Thoracic aorta (tissue), 2 donors: ENCODE measurements around the gene MGAT3. TPM values are rescaled to one million over a fixed set of nuclear protein-coding genes. Genes with fewer than 3 reads are reported as not detected.
A peak's percentile ranks its signal among the peaks of the same experiment; 100 is the strongest.
"Not testable (repeated sequence)": the region's sequence is repeated elsewhere in the genome, so short reads cannot be mapped to it uniquely, and the experiment has no call there.

Experiments
- ATAC-seq: fragments of 150-250 bp; one replicate; pipeline ENCODE4 v1.8.0; 2017; ENCODE audit warnings: low read depth; ENCODE audit not compliant: insufficient number of reproducible peaks, low FRiP score
- DNase-seq: peaks from one replicate; pipeline ENCODE4 v3.0.0-alpha.2; 2020; ENCODE audit warnings: low spot score
- H3K27ac ChIP-seq, 2 donors: fragments of 200-600 bp; sonication (generic); 1 replicate in 1 of 2; 2 replicates in 1 of 2; pipeline ENCODE4 v1.5.1; 2016; ENCODE audit warnings: mild to moderate bottlenecking in 2 of 2, moderate library complexity in 2 of 2
- H3K27me3 ChIP-seq: fragments of 200-600 bp; sonication (generic); replicated peaks from 2 replicates; pipeline ENCODE4 v1.6.0; 2016; ENCODE audit warnings: mild to moderate bottlenecking; ENCODE audit not compliant: insufficient read depth
- H3K36me3 ChIP-seq: fragments of 200-600 bp; sonication (generic); one replicate; pipeline ENCODE4 v1.5.1; 2016
- H3K4me1 ChIP-seq, 2 donors: fragments of 200-600 bp; sonication (generic); 1 replicate in 1 of 2; 2 replicates in 1 of 2; pipeline versions ENCODE4 v1.5.1 to v1.6.0; 2016; ENCODE audit warnings: low read depth in 2 of 2, mild to moderate bottlenecking in 1 of 2; ENCODE audit not compliant: control insufficient read depth in 1 of 2
- H3K4me3 ChIP-seq: fragments of 200-600 bp; sonication (generic); 2 replicates; pipeline ENCODE4 v1.5.1; 2016; ENCODE audit warnings: mild to moderate bottlenecking
- H3K9me3 ChIP-seq: fragments of 200-600 bp; sonication (generic); 2 replicates; pipeline ENCODE4 v1.5.1; 2016
- total RNA-seq, 2 donors: library from RNA; depleted of rRNA; stranded (reverse); fragments of >200 nt; gene quantifications; one replicate each; pipeline versions ENCODE4 v1.1.0 to v1.2.3, GENCODE V29; 2016
- TF ChIP-seq, protein P1 (sequence below): fragments of 200-600 bp; sonication (generic); IDR thresholded peaks from one replicate; pipeline ENCODE4 v1.5.1; 2019; ENCODE audit warnings: antibody characterized with exemption

MGAT3 gene
- total RNA-seq, 2 donors from 2014 or later: 1.1 to 3.2 TPM

- Histone ChIP-seq H3K4me3 (no peak overlapping the region), H3K27ac (peak overlapping the region; percentile 100), H3K36me3 (peaks cover 32% of the 10 kb centered on the region), H3K4me1 (peaks cover 22 to 32% of the 10 kb centered on the region in 2 donors), H3K9me3 (no peaks in the 10 kb centered on the region), H3K27me3 (no peaks in the 10 kb centered on the region)
- ATAC-seq (no peak), DNase-seq (no peak)
- TF ChIP-seq, protein P1, sequence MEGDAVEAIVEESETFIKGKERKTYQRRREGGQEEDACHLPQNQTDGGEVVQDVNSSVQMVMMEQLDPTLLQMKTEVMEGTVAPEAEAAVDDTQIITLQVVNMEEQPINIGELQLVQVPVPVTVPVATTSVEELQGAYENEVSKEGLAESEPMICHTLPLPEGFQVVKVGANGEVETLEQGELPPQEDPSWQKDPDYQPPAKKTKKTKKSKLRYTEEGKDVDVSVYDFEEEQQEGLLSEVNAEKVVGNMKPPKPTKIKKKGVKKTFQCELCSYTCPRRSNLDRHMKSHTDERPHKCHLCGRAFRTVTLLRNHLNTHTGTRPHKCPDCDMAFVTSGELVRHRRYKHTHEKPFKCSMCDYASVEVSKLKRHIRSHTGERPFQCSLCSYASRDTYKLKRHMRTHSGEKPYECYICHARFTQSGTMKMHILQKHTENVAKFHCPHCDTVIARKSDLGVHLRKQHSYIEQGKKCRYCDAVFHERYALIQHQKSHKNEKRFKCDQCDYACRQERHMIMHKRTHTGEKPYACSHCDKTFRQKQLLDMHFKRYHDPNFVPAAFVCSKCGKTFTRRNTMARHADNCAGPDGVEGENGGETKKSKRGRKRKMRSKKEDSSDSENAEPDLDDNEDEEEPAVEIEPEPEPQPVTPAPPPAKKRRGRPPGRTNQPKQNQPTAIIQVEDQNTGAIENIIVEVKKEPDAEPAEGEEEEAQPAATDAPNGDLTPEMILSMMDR: no peak
Observed at GRCh38 chr22:39518144-39518786, 61.5 kb downstream of the MGAT3 start.

- H3K4me3 ChIP-seq: peak overlapping the region; percentile 95
- peaks cover 29% of the 10 kb centered on the region for H3K36me3 ChIP-seq
- DNase-seq (no peak), ATAC-seq (no peak)
- no peaks in the 10 kb centered on the region for H3K9me3 ChIP-seq
- peak overlapping the region; percentile 100 for H3K27ac ChIP-seq
- peaks cover 26 to 41% of the 10 kb centered on the region in 2 donors for H3K4me1 ChIP-seq
- TF ChIP-seq, protein P1: no peak
- H3K27me3 ChIP-seq: no peaks in the 10 kb centered on the region
Observed at GRCh38 chr22:39518996-39519680, 62.3 kb downstream of the MGAT3 start.

DNA sequence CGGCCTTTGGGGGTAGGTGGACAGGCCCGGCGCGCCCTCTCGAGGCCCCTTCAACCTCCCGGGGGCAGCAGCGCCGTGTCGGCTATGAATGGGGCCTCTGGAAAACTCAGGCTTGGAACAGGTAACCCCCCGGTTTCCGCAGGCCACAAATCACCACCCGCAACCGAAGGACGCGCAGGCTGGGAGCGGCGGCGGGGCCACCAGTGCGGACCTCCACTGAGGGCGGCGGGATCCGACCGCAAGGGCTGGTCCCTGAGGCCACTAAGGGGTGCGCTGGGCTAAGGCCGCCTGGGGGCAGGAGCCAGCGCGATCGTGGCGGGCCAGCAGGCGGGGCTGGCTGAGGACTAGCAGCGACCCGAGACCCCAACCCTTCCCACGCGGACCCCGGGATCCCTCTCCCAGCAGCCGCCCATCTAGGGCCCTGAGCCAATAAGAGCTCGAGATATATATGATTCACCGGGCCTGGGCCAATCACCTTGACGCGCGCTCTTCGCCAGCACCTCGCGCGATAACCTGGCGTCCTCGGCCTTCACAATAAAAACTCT, 62.9 kb downstream of the MGAT3 start:
- peaks cover 33% of the 10 kb centered on the region for H3K36me3 ChIP-seq
- H3K27ac ChIP-seq: peak overlapping the region; percentile 100
- no peaks in the 10 kb centered on the region for H3K9me3 ChIP-seq
- H3K27me3 ChIP-seq: no peaks in the 10 kb centered on the region
- peak; percentile 96 for DNase-seq
- H3K4me3 ChIP-seq: peak overlapping the region; percentile 95
- TF ChIP-seq, protein P1: peak; percentile 34
- peaks cover 31 to 47% of the 10 kb centered on the region in 2 donors for H3K4me1 ChIP-seq
- peak; percentile 83 for ATAC-seq

DNA sequence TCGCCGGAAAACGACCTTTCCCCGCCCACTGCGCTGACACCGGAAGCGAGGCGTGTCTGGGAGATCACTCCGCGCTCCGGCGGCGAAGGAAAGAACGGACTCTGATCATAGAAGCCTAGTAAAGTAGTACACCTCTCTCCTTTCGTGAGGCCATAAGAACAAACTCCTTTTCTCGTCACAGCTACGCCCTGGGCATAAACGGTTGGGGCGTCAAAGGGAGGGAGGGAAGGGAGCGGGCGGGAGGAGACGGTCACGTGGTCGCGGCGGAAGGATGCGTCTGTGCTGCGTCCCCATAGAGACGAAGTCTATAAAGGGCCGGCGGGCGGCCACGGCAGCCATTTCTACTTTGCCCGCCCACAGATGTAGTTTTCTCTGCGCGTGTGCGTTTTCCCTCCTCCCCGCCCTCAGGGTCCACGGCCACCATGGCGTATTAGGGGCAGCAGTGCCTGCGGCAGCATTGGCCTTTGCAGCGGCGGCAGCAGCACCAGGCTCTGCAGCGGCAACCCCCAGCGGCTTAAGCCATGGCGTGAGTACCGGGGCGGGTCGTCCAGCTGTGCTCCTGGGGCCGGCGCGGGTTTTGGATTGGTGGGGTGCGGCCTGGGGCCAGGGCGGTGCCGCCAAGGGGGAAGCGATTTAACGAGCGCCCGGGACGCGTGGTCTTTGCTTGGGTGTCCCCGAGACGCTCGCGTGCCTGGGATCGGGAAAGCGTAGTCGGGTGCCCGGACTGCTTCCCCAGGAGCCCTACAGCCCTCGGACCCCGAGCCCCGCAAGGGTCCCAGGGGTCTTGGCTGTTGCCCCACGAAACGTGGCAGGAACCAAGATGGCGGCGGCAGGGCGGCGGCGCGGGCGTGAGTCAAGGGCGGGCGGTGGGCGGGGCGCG, 63.7 kb downstream of the MGAT3 start, which contains the start of gene ATF4:
TSS of gene ATF4 (plus strand) at position 337 of the 880 bp plus-strand sequence. CDS start 884 bp downstream, outside the sequence.
- DNase-seq (peak; percentile 77), ATAC-seq (peak; percentile 37)
- H3K4me3 ChIP-seq: peak within 1 kb of the TSS; percentile 95
- TF ChIP-seq, protein P1: no peak
- H3K27ac ChIP-seq: peak within 1 kb of the TSS; percentile 100
- peaks cover 31 to 54% of the 10 kb centered on the region in 2 donors for H3K4me1 ChIP-seq
- no peaks in the 10 kb centered on the region for H3K27me3 ChIP-seq
- H3K9me3 ChIP-seq: no peaks in the 10 kb centered on the region
- H3K36me3 ChIP-seq: peaks cover 34% of the 10 kb centered on the region

DNA sequence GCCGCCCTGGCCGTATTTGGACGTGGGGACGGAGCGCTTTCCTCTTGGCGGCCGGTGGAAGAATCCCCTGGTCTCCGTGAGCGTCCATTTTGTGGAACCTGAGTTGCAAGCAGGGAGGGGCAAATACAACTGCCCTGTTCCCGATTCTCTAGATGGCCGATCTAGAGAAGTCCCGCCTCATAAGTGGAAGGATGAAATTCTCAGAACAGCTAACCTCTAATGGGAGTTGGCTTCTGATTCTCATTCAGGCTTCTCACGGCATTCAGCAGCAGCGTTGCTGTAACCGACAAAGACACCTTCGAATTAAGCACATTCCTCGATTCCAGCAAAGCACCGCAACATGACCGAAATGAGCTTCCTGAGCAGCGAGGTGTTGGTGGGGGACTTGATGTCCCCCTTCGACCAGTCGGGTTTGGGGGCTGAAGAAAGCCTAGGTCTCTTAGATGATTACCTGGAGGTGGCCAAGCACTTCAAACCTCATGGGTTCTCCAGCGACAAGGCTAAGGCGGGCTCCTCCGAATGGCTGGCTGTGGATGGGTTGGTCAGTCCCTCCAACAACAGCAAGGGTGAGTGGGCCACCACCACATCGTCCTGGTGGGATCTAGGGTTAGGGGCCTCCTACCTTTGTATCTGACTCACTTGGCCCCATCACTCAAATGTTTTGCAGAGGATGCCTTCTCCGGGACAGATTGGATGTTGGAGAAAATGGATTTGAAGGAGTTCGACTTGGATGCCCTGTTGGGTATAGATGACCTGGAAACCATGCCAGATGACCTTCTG, 64.5 kb downstream of the MGAT3 start:
- H3K4me3 ChIP-seq: peak overlapping the region; percentile 95
- H3K27me3 ChIP-seq, ATAC-seq, DNase-seq, H3K9me3 ChIP-seq: not testable (repeated sequence)
- peaks cover 31 to 62% of the 10 kb centered on the region in 2 donors for H3K4me1 ChIP-seq
- peak overlapping the region; percentile 100 for H3K27ac ChIP-seq
- peaks cover 34% of the 10 kb centered on the region for H3K36me3 ChIP-seq

GRCh38 chr22:39522091-39522490, 65.3 kb downstream of the MGAT3 start:
- ATAC-seq, H3K27me3 ChIP-seq, DNase-seq, H3K9me3 ChIP-seq: not testable (repeated sequence)
- Histone ChIP-seq H3K27ac (peak overlapping the region; percentile 100), H3K36me3 (peaks cover 34% of the 10 kb centered on the region), H3K4me1 (peaks cover 31 to 67% of the 10 kb centered on the region in 2 donors), H3K4me3 (peak overlapping the region; percentile 95)
